ENCODE measurements around the gene CALHM5. TPM values are rescaled to one million over a fixed set of nuclear protein-coding genes. Genes with fewer than 3 reads are reported as not detected.

Gene CALHM5
- total RNA-seq, 1 donor from 2014 or later = 0.21 TPM

DNA sequence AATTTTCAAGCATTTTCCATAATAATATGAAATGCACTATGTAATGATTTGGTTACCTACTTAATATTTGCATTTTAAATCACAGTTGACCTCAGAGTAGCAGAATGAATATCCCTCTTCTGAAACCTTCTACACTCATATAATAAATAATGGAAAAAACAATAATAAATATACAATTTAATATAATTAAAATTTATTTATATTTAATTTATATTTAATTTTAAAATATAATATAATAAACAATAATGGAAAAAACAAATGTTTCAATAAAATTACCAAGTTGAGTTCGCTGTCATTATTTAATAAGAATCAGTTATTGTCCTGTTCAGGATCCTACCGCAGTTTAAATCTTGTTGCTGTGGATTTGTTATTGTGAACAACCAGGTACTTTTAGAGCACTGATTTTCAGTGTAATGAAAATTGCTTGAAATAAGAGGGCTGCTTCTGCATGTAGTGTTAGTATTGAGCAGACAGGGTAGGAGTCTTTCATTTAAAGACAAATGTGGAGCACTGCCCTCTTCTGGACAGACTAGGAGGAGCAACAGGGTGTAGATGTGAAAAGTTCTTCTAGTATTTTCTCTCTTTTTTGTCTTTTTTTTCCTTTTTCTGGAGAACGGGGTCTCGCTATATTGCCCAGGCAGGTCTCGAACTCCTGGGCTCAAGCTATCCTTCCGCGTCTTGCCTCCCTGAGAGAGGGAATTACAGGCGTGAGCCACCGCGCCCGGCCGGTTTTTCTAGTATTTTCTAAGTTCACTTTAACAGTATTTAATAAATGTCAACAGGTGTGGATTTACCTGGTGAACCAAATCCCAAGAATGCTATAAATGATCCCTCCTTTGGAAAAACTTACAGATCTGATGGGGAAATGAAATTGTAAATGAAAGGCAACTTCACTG lies 20.5 kb downstream of the CALHM5 start:
- Histone ChIP-seq H3K27me3 (ENCODE audit: control insufficient read depth, insufficient read depth, low read length) (no peaks in the 10 kb centered on the region), H3K4me3 (ENCODE audit: low read depth, low read length) (no peak overlapping the region), H3K36me3 (ENCODE audit: control insufficient read depth, insufficient read depth, low read length) (no peaks in the 10 kb centered on the region)
- peak; percentile 75 for TF ChIP-seq CTCF (IDR thresholded peaks at IDR 0.05; ENCODE audit: insufficient read depth, low read length, poor library complexity, severe bottlenecking)
- peak; percentile 35 for DNase-seq (ENCODE audit: low read depth)

DNA sequence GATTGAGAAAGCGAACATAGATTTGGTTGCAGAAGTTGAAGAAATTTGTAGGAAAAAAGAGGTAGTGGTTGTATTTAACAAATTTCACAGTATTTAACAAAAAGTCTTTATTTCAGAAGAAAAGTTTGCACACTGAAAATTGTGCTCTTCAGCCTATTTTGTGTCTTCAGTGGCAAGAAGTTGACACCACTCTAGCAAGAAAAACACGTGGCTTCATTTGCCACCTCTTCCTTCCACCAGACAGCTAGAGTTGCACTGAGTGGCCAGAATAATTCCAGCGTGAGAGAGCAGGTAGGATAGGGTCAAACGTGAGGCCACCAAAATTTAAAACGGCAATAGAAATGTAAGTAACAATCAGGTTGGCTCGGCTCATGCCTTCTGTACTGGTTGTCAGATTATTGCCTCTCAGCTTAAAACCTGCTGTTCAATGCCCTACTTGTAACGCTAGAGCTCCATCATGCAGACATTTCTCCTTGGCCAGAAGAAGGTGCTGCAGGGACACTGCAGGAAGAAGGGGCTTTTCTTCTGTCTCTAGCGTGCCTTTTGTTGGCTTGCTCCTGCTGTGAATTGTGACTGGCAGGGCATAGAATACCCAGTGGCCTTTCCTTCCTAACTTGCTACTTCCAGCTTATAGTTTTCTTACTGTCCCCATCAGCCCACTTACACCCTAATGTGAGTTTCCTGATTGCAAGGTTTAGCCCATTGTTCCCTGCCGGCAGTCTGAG lies 22.0 kb downstream of the CALHM5 start:
- DNase-seq (ENCODE audit: low read depth) = no peak
- no peaks in the 10 kb centered on the region for H3K27me3 ChIP-seq (ENCODE audit: control insufficient read depth, insufficient read depth, low read length)
- H3K36me3 ChIP-seq (ENCODE audit: control insufficient read depth, insufficient read depth, low read length) = no peaks in the 10 kb centered on the region
- TF ChIP-seq CTCF (IDR thresholded peaks at IDR 0.05; ENCODE audit: insufficient read depth, low read length, poor library complexity, severe bottlenecking) = no peak
- no peak overlapping the region for H3K4me3 ChIP-seq (ENCODE audit: low read depth, low read length)

- Histone ChIP-seq H3K36me3 (ENCODE audit: control insufficient read depth, insufficient read depth, low read length) (no peaks in the 10 kb centered on the region), H3K27me3 (ENCODE audit: control insufficient read depth, insufficient read depth, low read length) (no peaks in the 10 kb centered on the region), H3K4me3 (ENCODE audit: low read depth, low read length) (no peak overlapping the region)
- no peak for DNase-seq (ENCODE audit: low read depth)
- TF ChIP-seq CTCF (IDR thresholded peaks at IDR 0.05; ENCODE audit: insufficient read depth, low read length, poor library complexity, severe bottlenecking) = no peak
These were observed 23.7 kb downstream of the CALHM5 start for GRCh38 chr6:116535109-116535508.

DNA sequence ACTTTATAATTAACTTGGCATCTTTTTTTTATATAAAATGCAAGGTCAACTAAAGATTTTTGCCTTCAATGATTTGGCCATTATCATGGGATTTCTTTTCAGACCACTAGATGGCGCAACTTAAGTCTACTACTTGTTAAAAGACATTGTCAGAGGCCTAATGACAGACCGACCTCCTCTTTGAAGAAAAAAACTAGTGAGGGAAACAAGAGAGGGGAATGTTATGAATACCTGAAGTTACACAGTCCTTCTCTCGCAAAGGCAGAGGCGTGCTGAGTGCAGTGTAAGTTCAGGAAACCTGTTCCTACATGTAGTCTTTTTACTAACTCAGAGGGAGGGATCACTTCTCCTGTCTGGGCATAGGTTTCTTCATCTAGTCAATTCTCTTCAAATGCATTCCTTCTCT lies 24.8 kb downstream of the CALHM5 start:
- Histone ChIP-seq H3K27me3 (ENCODE audit: control insufficient read depth, insufficient read depth, low read length) (no peaks in the 10 kb centered on the region), H3K4me3 (ENCODE audit: low read depth, low read length) (no peak overlapping the region), H3K36me3 (ENCODE audit: control insufficient read depth, insufficient read depth, low read length) (no peaks in the 10 kb centered on the region)
- DNase-seq (ENCODE audit: low read depth) = peak; percentile 37
- peak; percentile 61 for TF ChIP-seq CTCF (IDR thresholded peaks at IDR 0.05; ENCODE audit: insufficient read depth, low read length, poor library complexity, severe bottlenecking)

DNA sequence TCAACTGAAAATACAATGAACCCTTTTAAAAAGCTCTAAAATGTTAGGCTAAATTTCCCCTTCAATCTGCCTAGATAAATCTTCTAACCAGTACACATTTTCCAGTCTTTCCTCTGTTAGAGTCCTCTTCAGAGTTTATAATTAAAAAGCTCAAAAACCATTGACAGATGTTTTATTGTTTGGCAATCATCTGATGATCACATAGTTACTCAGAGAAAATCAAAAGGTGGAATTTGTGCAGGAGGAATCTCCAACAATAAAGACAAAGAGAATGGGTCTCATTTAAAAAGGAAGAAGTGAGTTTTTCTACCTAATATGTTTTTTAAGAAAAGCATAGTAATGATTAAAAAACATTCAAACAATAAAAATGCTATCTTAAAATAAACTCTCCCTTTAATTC lies 31.0 kb downstream of the CALHM5 start:
- no peak for DNase-seq (ENCODE audit: low read depth)
- H3K36me3 ChIP-seq (ENCODE audit: control insufficient read depth, insufficient read depth, low read length) = no peaks in the 10 kb centered on the region
- H3K4me3 ChIP-seq (ENCODE audit: low read depth, low read length) = no peak overlapping the region
- no peak for TF ChIP-seq CTCF (IDR thresholded peaks at IDR 0.05; ENCODE audit: insufficient read depth, low read length, poor library complexity, severe bottlenecking)
- no peaks in the 10 kb centered on the region for H3K27me3 ChIP-seq (ENCODE audit: control insufficient read depth, insufficient read depth, low read length)

Measured in kidney epithelial cell (primary cell).